ENCODE measurements around the gene TDP2. TPM values are rescaled to one million over a fixed set of nuclear protein-coding genes. Genes with fewer than 3 reads are reported as not detected.
"Not testable (repeated sequence)": the region's sequence is repeated elsewhere in the genome, so short reads cannot be mapped to it uniquely, and the experiment has no call there.

The TDP2 gene
- total RNA-seq, 1 experiment from 2014 or later: 33.6 TPM

- Histone ChIP-seq H3K9me3 (ENCODE audit: control insufficient read depth, insufficient read depth, low read depth, low read length) (no peaks in the 10 kb centered on the region), H3K36me3 (ENCODE audit: control insufficient read depth, insufficient read depth, low read length) (peaks cover 16% of the 10 kb centered on the region), H3K4me3 (ENCODE audit: low read depth in 2 of 2, low read length in 2 of 2) (no peak overlapping the region), H3K4me1 (ENCODE audit: control insufficient read depth, insufficient read depth, low read length) (peaks cover 11% of the 10 kb centered on the region), H3K27ac (ENCODE audit: low read length) (no peak overlapping the region), H3K27me3 (ENCODE audit: control insufficient read depth, insufficient read depth, low read length) (no peaks in the 10 kb centered on the region)
- ChIA-PET CTCF (no interaction called here), POLR2A (no interaction called here)
- DNase-seq (ENCODE audit: low read depth, low spot score) (no peak), ATAC-seq (no peak)
- TF ChIP-seq CTCF (IDR thresholded peaks at IDR 0.05) (no peak), POLR2AphosphoS5 (IDR thresholded peaks at IDR 0.05; ENCODE audit: low read depth, low read length) (no peak), SIN3A (IDR thresholded peaks at IDR 0.05; ENCODE audit: borderline replicate concordance, insufficient read depth, low read depth, low read length) (no peak), REST (IDR thresholded peaks at IDR 0.05; ENCODE audit: insufficient read depth in 1 of 2, low read depth in 2 of 2, low read length in 1 of 2) (no peak), TCF7L2 (IDR thresholded peaks at IDR 0.05; ENCODE audit: low read depth, low read length) (no peak)
- BruUV-seq (replicated peaks): no TSS peak
- in situ Hi-C loops (cut with HindIII; ENCODE audit: low pct_unique_long_range_greater_than_20kb, low sequenced_read_pairs): no loop called here
- intact Hi-C loops (cut with micrococcal nuclease; ENCODE audit: unreplicated experiment): no loop called here
Measured at GRCh38 chr6:24663189-24663588, 3.5 kb downstream of the TDP2 start.

- Histone ChIP-seq H3K4me1 (ENCODE audit: control insufficient read depth, insufficient read depth, low read length) (peaks cover 11% of the 10 kb centered on the region), H3K27me3 (ENCODE audit: control insufficient read depth, insufficient read depth, low read length) (no peaks in the 10 kb centered on the region), H3K9me3 (ENCODE audit: control insufficient read depth, insufficient read depth, low read depth, low read length) (no peaks in the 10 kb centered on the region), H3K27ac (ENCODE audit: low read length) (no peak overlapping the region), H3K4me3 (ENCODE audit: low read depth in 2 of 2, low read length in 2 of 2) (no peak overlapping the region), H3K36me3 (ENCODE audit: control insufficient read depth, insufficient read depth, low read length) (peaks cover 16% of the 10 kb centered on the region)
- CTCF ChIA-PET: no interaction called here
- ATAC-seq (no peak), DNase-seq (ENCODE audit: low read depth, low spot score) (no peak)
- in situ Hi-C loops (cut with HindIII; ENCODE audit: low pct_unique_long_range_greater_than_20kb, low sequenced_read_pairs): no loop called here
- intact Hi-C loops (cut with micrococcal nuclease; ENCODE audit: unreplicated experiment): no loop called here
- BruUV-seq (replicated peaks): no TSS peak
- POLR2A ChIA-PET: no interaction called here
- no peak for TF ChIP-seq POLR2AphosphoS5 (IDR thresholded peaks at IDR 0.05; ENCODE audit: low read depth, low read length)
- TF ChIP-seq TCF7L2 (IDR thresholded peaks at IDR 0.05; ENCODE audit: low read depth, low read length): no peak
- no peak for TF ChIP-seq CTCF (IDR thresholded peaks at IDR 0.05)
- TF ChIP-seq REST (IDR thresholded peaks at IDR 0.05; ENCODE audit: insufficient read depth in 1 of 2, low read depth in 2 of 2, low read length in 1 of 2): no peak
- no peak for TF ChIP-seq SIN3A (IDR thresholded peaks at IDR 0.05; ENCODE audit: borderline replicate concordance, insufficient read depth, low read depth, low read length)
Measured at GRCh38 chr6:24662236-24662635, 4.5 kb downstream of the TDP2 start.

GRCh38 chr6:24661759-24662158, 4.9 kb downstream of the TDP2 start:
- ATAC-seq; H3K27me3 ChIP-seq (ENCODE audit: control insufficient read depth, insufficient read depth, low read length); CTCF ChIA-PET; H3K4me3 ChIP-seq (ENCODE audit: low read depth in 2 of 2, low read length in 2 of 2); H3K27ac ChIP-seq (ENCODE audit: low read length); DNase-seq (ENCODE audit: low read depth, low spot score); BruUV-seq (replicated peaks); POLR2A ChIA-PET; H3K9me3 ChIP-seq (ENCODE audit: control insufficient read depth, insufficient read depth, low read depth, low read length); in situ Hi-C loops (cut with HindIII; ENCODE audit: low pct_unique_long_range_greater_than_20kb, low sequenced_read_pairs); intact Hi-C loops (cut with micrococcal nuclease; ENCODE audit: unreplicated experiment): not testable (repeated sequence)
- peaks cover 11% of the 10 kb centered on the region for H3K4me1 ChIP-seq (ENCODE audit: control insufficient read depth, insufficient read depth, low read length)
- H3K36me3 ChIP-seq (ENCODE audit: control insufficient read depth, insufficient read depth, low read length): peaks cover 18% of the 10 kb centered on the region
